NB4 (cell line): ENCODE measurements around the gene SP9.

ENCODE experiments used
- CTCF ChIP-seq: IDR thresholded peaks from one replicate; pipeline ENCODE4 v1.5.1; 2012; ENCODE audit warnings: low read depth, low read length
- POLR2A ChIP-seq: IDR thresholded peaks from 2 replicates; pipeline ENCODE4 v1.6.1; 2011; ENCODE audit warnings: mild to moderate bottlenecking; ENCODE audit not compliant: insufficient read length; ENCODE audit errors: extremely low read depth

- TF ChIP-seq CTCF, result no peak
- no peak for TF ChIP-seq POLR2A
These were observed 2.4 kb upstream of the SP9 start for GRCh38 chr2:174332217-174332963.
